ENCODE measurements around the gene GZMA.
"Not testable (repeated sequence)": the region's sequence is repeated elsewhere in the genome, so short reads cannot be mapped to it uniquely, and the experiment has no call there.

The GZMA gene

DNA sequence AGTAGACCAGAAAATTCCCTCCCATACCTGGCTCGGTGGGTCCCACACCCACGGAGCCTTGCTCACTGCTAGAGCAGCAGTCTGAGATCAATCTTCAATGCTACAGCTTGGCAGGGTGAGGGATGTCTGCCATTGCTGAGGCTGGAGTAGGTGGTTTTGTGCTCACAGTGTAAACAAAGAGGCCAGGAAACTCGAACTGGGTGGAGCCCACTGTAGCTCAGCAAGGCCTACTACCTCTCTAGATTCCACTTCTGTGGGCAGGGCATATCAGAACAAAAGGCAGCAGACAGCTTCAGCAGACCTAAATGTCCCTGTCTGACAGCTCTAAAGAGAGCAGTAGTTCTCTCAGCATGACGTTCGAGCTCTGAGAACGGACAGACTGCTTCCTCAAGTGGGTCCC is 5.6 kb upstream of the GZMA start:
- no peak overlapping the region for H3K4me3 ChIP-seq (ENCODE audit: low read depth, low read length)
- TF ChIP-seq, protein P1, sequence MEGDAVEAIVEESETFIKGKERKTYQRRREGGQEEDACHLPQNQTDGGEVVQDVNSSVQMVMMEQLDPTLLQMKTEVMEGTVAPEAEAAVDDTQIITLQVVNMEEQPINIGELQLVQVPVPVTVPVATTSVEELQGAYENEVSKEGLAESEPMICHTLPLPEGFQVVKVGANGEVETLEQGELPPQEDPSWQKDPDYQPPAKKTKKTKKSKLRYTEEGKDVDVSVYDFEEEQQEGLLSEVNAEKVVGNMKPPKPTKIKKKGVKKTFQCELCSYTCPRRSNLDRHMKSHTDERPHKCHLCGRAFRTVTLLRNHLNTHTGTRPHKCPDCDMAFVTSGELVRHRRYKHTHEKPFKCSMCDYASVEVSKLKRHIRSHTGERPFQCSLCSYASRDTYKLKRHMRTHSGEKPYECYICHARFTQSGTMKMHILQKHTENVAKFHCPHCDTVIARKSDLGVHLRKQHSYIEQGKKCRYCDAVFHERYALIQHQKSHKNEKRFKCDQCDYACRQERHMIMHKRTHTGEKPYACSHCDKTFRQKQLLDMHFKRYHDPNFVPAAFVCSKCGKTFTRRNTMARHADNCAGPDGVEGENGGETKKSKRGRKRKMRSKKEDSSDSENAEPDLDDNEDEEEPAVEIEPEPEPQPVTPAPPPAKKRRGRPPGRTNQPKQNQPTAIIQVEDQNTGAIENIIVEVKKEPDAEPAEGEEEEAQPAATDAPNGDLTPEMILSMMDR (conservative IDR thresholded peaks at IDR 0.05; ENCODE audit: low read depth, low read length): no peak
- DNase-seq (ENCODE audit: low read depth): no peak

DNA sequence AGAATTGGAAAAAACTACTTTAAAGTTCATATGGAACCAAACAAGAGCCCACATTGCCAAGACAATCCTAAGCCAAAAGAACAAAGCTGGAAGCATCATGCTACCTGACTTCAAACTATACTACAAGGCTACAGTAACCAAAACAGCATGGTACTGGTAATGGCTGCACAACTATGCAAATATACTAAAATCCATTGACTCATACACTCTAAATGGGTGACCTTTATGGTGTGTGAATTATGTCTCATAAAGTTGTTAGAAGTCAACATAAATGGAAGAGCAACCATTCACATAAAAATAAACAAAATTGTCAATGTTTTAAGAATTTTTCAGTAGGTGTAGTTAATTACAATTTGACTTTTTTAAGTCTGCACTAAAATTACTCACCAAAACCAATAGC is 1.3 kb upstream of the GZMA start:
- not testable (repeated sequence) for DNase-seq (ENCODE audit: low read depth); H3K4me3 ChIP-seq (ENCODE audit: low read depth, low read length)

DNA sequence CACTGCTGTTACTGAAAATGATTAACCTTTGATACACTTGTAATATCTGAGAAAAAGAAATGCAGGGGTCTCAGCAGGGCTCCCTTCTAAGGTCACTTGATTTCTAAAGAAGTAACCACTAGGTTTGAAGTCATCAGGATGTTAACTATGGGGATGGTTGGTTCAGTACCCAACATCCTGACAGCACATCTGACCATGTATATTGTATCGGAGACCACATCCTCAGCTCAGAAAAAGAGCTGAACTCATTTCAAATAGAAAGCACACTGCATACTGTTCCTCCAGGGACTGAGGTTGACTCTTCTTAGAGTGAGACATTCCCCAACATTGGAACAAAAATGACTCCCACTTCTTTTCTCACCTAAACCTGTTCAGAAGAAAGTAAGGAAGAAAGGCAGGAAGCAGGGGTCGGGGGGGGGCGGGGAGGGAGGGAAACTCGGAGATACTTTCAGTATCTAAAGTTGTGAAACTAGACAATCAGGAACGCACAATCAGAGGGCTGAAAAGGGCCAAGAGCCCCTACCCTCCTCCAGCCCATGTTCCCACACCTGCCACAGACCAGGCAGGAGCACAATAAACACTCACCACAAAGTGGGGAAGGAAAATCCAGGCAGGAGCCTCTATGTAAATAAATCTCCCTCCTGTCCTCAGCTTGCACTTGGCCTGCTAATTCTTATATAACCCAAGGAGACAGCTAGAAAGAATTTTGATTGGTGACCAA is 730 bp upstream of the GZMA start:
- H3K4me3 ChIP-seq (ENCODE audit: low read depth, low read length): no peak overlapping the region
- DNase-seq (ENCODE audit: low read depth): no peak
- TF ChIP-seq, protein P1 (conservative IDR thresholded peaks at IDR 0.05; ENCODE audit: low read depth, low read length): no peak

DNA sequence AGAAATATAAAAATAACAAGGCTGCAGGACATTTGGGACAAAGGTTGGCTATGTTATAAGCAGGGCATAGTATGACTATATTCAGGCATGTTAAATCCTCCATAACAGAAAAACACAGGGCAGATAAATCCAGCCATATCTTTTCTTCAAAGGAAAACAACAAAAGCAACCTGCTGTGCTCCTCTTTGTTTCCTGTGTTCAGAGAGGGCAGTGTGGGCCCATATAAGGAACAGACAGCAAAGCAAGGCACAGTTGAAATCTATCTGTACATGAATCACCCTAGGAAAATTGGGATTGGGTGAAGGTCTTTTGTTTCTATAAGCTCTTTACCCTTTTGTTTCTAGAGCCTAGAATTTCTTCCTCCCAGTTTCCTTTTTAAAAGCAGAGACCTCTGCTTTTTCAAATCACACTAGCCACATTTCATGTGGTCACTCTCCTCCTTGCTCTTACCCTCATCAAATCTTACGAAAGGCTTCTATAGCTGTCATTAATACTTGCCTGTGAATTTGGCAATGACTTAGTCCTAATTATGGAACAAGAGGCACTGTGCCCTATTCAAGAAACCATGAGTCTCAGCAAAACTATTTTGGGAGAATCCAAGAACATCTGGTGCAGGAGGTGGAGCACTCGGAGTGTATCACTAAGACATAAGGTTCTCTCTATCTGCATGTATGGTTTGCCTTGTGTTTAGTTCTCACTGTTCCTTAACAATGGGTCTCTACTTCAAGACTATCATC is 1.8 kb downstream of the GZMA start:
- DNase-seq (ENCODE audit: low read depth): peak; percentile 25
- no peak overlapping the region for H3K4me3 ChIP-seq (ENCODE audit: low read depth, low read length)
- TF ChIP-seq, protein P1 (conservative IDR thresholded peaks at IDR 0.05; ENCODE audit: low read depth, low read length): no peak

DNA sequence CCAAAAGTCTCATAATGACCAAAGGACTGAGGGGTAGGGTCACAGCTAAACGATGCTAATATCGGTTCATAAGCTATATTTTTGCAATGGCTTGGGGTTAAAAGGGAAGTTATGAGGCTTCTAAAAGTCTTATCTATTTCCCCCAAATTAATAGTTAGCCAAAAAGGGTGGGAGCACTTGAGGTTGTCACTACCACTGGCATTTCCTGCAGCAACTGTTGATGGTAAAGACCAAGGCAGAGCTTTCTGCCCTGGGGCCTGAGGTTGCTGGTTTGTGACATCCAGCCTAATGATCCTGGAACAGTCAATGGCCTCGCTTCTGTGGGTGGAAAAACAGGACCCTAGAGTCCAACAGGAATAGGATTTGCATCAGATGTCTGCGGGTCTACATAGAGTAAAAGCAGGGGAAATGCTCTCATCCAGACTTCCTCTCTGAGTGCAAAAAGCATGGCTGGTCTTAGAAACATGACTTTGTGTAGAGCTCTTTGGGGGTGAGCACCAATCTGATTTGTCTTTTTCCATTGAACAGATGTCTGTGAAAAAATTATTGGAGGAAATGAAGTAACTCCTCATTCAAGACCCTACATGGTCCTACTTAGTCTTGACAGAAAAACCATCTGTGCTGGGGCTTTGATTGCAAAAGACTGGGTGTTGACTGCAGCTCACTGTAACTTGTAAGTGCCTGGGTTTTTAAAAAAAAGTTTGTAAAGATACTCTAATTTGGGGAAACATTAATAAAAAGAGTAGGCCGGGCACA is 2.7 kb downstream of the GZMA start:
- no peak for DNase-seq (ENCODE audit: low read depth)
- H3K4me3 ChIP-seq (ENCODE audit: low read depth, low read length): no peak overlapping the region
- TF ChIP-seq, protein P1 (conservative IDR thresholded peaks at IDR 0.05; ENCODE audit: low read depth, low read length): no peak

DNA sequence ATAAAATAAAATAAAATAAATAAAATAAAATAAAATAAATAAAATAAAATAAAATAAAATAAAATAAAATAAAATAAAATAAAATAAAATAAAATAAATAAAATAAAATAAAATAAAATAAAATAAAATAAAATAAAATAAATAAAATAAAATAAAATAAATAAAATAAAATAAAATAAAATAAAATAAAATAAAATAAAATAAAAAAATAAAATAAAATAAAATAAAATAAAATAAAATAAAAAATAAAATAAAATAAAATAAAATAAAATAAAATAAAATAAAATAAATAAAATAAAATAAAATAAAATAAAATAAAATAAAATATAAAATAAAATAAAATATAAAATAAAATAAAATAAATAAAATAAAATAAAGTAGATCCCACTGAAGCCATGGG is 3.5 kb downstream of the GZMA start:
- DNase-seq (ENCODE audit: low read depth); H3K4me3 ChIP-seq (ENCODE audit: low read depth, low read length): not testable (repeated sequence)

DNA sequence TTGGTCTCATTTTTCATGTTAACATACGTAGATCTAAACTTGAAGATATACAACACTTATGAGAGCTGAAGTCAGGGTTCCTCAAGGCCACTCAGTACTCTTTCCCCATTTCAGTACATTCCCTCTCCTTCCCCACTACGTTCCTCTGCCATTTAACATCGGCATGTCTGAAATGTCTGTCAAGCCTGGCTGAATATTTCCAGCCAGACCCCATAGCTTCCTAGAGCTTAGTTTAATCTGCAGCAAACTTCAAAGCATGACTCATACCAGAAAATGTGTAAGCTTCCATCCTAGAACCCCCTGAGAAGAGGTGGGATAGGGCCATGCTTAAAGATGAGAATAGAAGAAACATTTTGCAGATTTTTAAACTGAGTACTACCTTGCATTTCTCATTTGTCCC is 6.2 kb downstream of the GZMA start:
- H3K4me3 ChIP-seq (ENCODE audit: low read depth, low read length): no peak overlapping the region
- TF ChIP-seq, protein P1 (conservative IDR thresholded peaks at IDR 0.05; ENCODE audit: low read depth, low read length): no peak
- peak; percentile 28 for DNase-seq (ENCODE audit: low read depth)

Measured in choroid plexus epithelial cell (primary cell).